ENCODE data around the gene PLEKHA6. TPM values are rescaled to one million over a fixed set of nuclear protein-coding genes. Genes with fewer than 3 reads are reported as not detected.

PLEKHA6 gene
- total RNA-seq, 4 donors from 2014 or later = 3.7 to 15.4 (median 12.8) TPM

- Histone ChIP-seq H3K4me3 (no peak overlapping the region), H3K36me3 (no peaks in the 10 kb centered on the region), H3K4me1 (no peaks in the 10 kb centered on the region), H3K9me3 (no peaks in the 10 kb centered on the region), H3K27ac (no peak overlapping the region), H3K27me3 (peaks cover 8% of the 10 kb centered on the region)
- 79% methylated on average over 1 of the region's 1 CpG for WGBS
- TF ChIP-seq EP300 (IDR thresholded peaks at IDR 0.05) = no peak
- no peak for TF ChIP-seq POLR2A (IDR thresholded peaks at IDR 0.05)
- TF ChIP-seq CTCF (IDR thresholded peaks at IDR 0.05) = no peak
- no peak for TF ChIP-seq POLR2AphosphoS5 (IDR thresholded peaks at IDR 0.05)
- DNase-seq (ENCODE audit: low spot score in 2 of 2) = no peak
Measured at GRCh38 chr1:204181116-204181515, 178.6 kb downstream of the PLEKHA6 start.

- Histone ChIP-seq H3K36me3 (no peaks in the 10 kb centered on the region), H3K4me3 (no peak overlapping the region), H3K4me1 (no peaks in the 10 kb centered on the region), H3K9me3 (no peaks in the 10 kb centered on the region), H3K27ac (no peak overlapping the region), H3K27me3 (peaks cover 3% of the 10 kb centered on the region)
- no peak for DNase-seq (ENCODE audit: low spot score in 2 of 2)
- no peak for TF ChIP-seq POLR2A (IDR thresholded peaks at IDR 0.05)
- no peak for TF ChIP-seq CTCF (IDR thresholded peaks at IDR 0.05)
- no peak for TF ChIP-seq POLR2AphosphoS5 (IDR thresholded peaks at IDR 0.05)
- TF ChIP-seq EP300 (IDR thresholded peaks at IDR 0.05) = no peak
- WGBS = 92% methylated on average over 6 of the region's 6 CpGs
Measured at GRCh38 chr1:204180133-204180532, 179.6 kb downstream of the PLEKHA6 start.

GRCh38 chr1:204178487-204179281 is 181.0 kb downstream of the PLEKHA6 start:
- Histone ChIP-seq H3K27ac (no peak overlapping the region), H3K27me3 (peaks cover 3% of the 10 kb centered on the region), H3K4me1 (no peaks in the 10 kb centered on the region), H3K36me3 (no peaks in the 10 kb centered on the region), H3K9me3 (no peaks in the 10 kb centered on the region), H3K4me3 (no peak overlapping the region)
- no peak for DNase-seq (ENCODE audit: low spot score in 2 of 2)
- 81% methylated on average over 6 of the region's 7 CpGs for WGBS
- no peak for TF ChIP-seq CTCF (IDR thresholded peaks at IDR 0.05)
- TF ChIP-seq POLR2AphosphoS5 (IDR thresholded peaks at IDR 0.05) = no peak
- no peak for TF ChIP-seq EP300 (IDR thresholded peaks at IDR 0.05)
- TF ChIP-seq POLR2A (IDR thresholded peaks at IDR 0.05) = no peak

GRCh38 chr1:204177133-204177532 is 182.6 kb downstream of the PLEKHA6 start:
- peaks cover 3% of the 10 kb centered on the region for H3K27me3 ChIP-seq
- H3K27ac ChIP-seq = no peak overlapping the region
- no peaks in the 10 kb centered on the region for H3K9me3 ChIP-seq
- no peaks in the 10 kb centered on the region for H3K36me3 ChIP-seq
- WGBS = 54% methylated on average over 4 of the region's 4 CpGs
- H3K4me1 ChIP-seq = no peaks in the 10 kb centered on the region
- TF ChIP-seq POLR2A (IDR thresholded peaks at IDR 0.05) = no peak
- TF ChIP-seq POLR2AphosphoS5 (IDR thresholded peaks at IDR 0.05) = no peak
- no peak for TF ChIP-seq CTCF (IDR thresholded peaks at IDR 0.05)
- TF ChIP-seq EP300 (IDR thresholded peaks at IDR 0.05) = no peak
- no peak for DNase-seq (ENCODE audit: low spot score in 2 of 2)
- H3K4me3 ChIP-seq = no peak overlapping the region

- no peaks in the 10 kb centered on the region for H3K9me3 ChIP-seq
- no peak overlapping the region for H3K27ac ChIP-seq
- no peaks in the 10 kb centered on the region for H3K4me1 ChIP-seq
- H3K27me3 ChIP-seq = peaks cover 3% of the 10 kb centered on the region
- no peaks in the 10 kb centered on the region for H3K36me3 ChIP-seq
- no peak for DNase-seq (ENCODE audit: low spot score in 2 of 2)
- no peak overlapping the region for H3K4me3 ChIP-seq
- 86% methylated on average over 5 of the region's 5 CpGs for WGBS
- TF ChIP-seq POLR2A (IDR thresholded peaks at IDR 0.05) = no peak
- TF ChIP-seq CTCF (IDR thresholded peaks at IDR 0.05) = no peak
Measured at GRCh38 chr1:204176049-204176448, 183.7 kb downstream of the PLEKHA6 start.
